Right lung (tissue), 10 donors: Measurements from ENCODE around the gene RPRD1A. TPM values are rescaled to one million over a fixed set of nuclear protein-coding genes. Genes with fewer than 3 reads are reported as not detected.
"Not testable (repeated sequence)": the region's sequence is repeated elsewhere in the genome, so short reads cannot be mapped to it uniquely, and the experiment has no call there.

Experiments
- DNase-seq, 2 donors: peaks; one replicate each; pipeline ENCODE4 v3.0.0-alpha.2; 2013
- long read RNA-seq, 8 donors: transcript quantifications; one replicate each; lab custom pipeline, GENCODE V29; 2026
- polyA plus RNA-seq, 5 donors: library from polyadenylated mRNA; unstranded; fragments of 120-200 nt; gene quantifications; one replicate each; pipeline versions ENCODE4 v1.2.1 to v1.2.3, GENCODE V29; 2013; ENCODE audit warnings: inconsistent platforms in 1 of 5, low replicate concordance in 1 of 5; ENCODE audit not compliant: insufficient read length in 5 of 5, insufficient read depth in 1 of 5

RPRD1A gene, protein sequence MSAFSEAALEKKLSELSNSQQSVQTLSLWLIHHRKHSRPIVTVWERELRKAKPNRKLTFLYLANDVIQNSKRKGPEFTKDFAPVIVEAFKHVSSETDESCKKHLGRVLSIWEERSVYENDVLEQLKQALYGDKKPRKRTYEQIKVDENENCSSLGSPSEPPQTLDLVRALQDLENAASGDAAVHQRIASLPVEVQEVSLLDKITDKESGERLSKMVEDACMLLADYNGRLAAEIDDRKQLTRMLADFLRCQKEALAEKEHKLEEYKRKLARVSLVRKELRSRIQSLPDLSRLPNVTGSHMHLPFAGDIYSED
- polyA plus RNA-seq = 10 to 100 TPM; 46.3 to 70.2 (median 59.6) TPM
- long read RNA-seq, donor 1, full-length matches to known transcripts = 10 of 20 reads
- long read RNA-seq, donor 1, partial matches to known transcripts = 10 of 20 reads
- long read RNA-seq, donor 1, other reads (novel, unspliced or antisense) = 0 of 20 reads
- long read RNA-seq, donor 2, full-length matches to known transcripts = 4 of 11 reads
- long read RNA-seq, donor 2, partial matches to known transcripts = 7 of 11 reads
- long read RNA-seq, donor 2, other reads (novel, unspliced or antisense) = 0 of 11 reads
- long read RNA-seq, donor 3, full-length matches to known transcripts = 12 of 12 reads
- long read RNA-seq, donor 3, partial matches to known transcripts = 0 of 12 reads
- long read RNA-seq, donor 3, other reads (novel, unspliced or antisense) = 0 of 12 reads
- long read RNA-seq, donor 4, full-length matches to known transcripts = 10 of 10 reads
- long read RNA-seq, donor 4, partial matches to known transcripts = 0 of 10 reads
- long read RNA-seq, donor 4, other reads (novel, unspliced or antisense) = 0 of 10 reads
- long read RNA-seq, donor 5, full-length matches to known transcripts = 18 of 27 reads
- long read RNA-seq, donor 5, partial matches to known transcripts = 9 of 27 reads
- long read RNA-seq, donor 5, other reads (novel, unspliced or antisense) = 0 of 27 reads
- long read RNA-seq, donor 6, full-length matches to known transcripts = 17 of 22 reads
- long read RNA-seq, donor 6, partial matches to known transcripts = 5 of 22 reads
- long read RNA-seq, donor 6, other reads (novel, unspliced or antisense) = 0 of 22 reads
- long read RNA-seq, donor 7, full-length matches to known transcripts = 13 of 19 reads
- long read RNA-seq, donor 7, partial matches to known transcripts = 6 of 19 reads
- long read RNA-seq, donor 7, other reads (novel, unspliced or antisense) = 0 of 19 reads
- long read RNA-seq, donor 8, full-length matches to known transcripts = 6 of 6 reads
- long read RNA-seq, donor 8, partial matches to known transcripts = 0 of 6 reads
- long read RNA-seq, donor 8, other reads (novel, unspliced or antisense) = 0 of 6 reads

DNA sequence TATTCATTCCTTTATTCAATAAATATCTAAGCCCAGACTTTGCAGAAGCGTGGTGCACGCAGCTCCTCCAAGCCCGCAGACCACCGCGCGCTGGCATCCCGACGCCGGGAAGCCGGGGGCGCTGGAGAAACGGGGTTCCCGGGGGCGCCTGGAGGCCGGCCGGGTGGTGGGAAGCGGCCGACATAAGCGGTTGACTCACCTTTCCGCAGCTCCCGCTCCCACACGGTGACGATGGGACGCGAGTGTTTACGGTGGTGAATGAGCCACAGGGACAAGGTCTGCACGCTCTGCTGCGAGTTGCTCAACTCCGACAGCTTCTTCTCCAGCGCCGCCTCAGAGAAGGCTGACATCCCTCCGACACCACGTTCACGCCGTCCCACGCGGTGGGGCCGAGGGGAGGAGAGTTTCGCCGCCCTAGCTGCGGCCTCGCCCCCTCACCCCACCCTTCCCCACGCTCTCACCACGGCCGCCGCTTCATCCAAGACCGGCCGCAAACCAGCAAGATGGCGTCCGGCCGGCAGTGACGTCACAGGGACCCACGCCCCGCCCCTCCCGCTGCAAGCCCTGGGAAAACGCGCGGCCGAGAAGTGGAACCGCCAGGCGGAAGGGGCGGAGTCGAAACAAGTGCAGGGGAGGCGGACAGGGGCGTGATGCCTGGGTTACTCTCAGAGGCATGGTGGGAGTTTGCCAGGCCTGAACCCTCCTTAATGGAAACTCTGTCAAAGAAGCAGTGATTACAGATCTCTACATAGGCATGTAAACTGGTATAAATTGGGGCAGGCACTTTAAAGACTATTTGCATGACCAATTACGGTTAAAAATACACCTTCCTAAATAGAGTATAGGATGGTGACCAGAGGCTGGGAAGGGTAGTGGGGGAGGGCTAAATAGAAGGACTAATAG lies at the start of gene RPRD1A:
RPRD1A (minus strand) TSS at position 505 of the 903 bp plus-strand sequence; CDS start at position 350, 155 bp downstream.
- DNase-seq = peak; percentile 89 to 92

DNA sequence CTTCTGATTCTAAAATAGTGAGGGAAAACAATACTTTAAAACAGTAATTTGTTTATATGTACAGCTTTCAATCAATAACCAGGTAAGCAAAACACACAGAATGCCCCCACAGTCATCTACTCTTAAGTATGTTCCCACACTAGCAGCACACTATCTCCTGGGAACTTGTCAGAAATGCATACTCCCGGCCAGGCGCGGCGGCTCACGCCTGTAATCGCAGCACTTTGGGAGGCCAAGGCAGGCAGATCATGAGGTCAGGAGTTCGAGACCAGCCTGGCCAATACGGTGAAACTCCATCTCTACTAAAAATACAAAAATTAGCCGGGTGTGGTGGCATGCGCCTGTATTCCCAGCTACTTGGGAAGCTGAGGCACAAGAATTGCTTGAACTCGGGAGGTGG lies 49.4 kb upstream of the RPRD1A start:
- DNase-seq = not testable (repeated sequence)

- DNase-seq = no peak
Measured at GRCh38 chr18:36114738-36115137, 47.4 kb upstream of the RPRD1A start.

- DNase-seq = no peak
Measured at GRCh38 chr18:36114251-36114650, 46.9 kb upstream of the RPRD1A start.

DNA sequence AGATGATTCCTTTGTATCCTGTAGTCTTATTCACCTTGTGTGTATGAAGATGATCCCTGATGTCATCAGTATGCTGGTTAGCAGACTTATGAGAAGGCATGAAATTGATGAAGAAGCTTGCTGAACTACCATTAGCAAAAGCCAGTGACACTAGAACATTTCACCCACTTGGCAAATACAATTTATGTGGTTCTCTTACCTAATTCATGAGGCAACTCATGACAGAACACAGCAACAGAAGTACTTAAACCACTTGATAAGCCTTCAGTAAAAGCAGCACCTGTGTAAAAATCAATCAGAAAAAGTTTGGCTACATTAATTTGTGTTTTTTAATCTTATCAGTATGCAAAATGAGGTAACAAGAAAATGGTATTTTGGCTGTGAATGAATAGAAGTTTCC lies 44.9 kb upstream of the RPRD1A start:
- no peak for DNase-seq

- no peak for DNase-seq
Measured at GRCh38 chr18:36109737-36110136, 42.4 kb upstream of the RPRD1A start.

- no peak for DNase-seq
Measured at GRCh38 chr18:36108601-36109000, 41.2 kb upstream of the RPRD1A start.

DNA sequence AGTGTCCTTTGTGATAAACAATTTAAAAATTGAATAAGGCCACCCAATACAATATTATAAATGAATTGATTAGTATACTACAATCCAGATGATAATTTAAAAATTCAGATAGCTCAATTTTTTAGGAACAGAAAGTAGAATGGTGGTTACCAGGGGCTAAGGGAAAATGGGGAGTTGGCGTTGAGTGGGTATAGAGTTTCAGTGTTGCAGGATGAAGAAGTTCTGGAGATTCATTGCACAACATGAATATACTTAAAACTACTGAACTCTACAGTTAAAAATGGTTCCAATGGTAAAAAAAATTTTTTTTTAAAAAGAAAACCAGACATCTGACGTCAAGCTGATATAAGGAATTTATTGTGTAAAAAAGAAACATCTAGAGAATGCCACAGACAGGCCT lies 40.8 kb upstream of the RPRD1A start:
- DNase-seq = no peak

- DNase-seq = no peak
Measured at GRCh38 chr18:36107477-36107876, 40.1 kb upstream of the RPRD1A start.

- DNase-seq = no peak
Measured at GRCh38 chr18:36104749-36105148, 37.4 kb upstream of the RPRD1A start.

GRCh38 chr18:36101943-36102342 lies 34.6 kb upstream of the RPRD1A start:
- DNase-seq = no peak

- DNase-seq = no peak
Measured at GRCh38 chr18:36099311-36099710, 32.0 kb upstream of the RPRD1A start.

DNA sequence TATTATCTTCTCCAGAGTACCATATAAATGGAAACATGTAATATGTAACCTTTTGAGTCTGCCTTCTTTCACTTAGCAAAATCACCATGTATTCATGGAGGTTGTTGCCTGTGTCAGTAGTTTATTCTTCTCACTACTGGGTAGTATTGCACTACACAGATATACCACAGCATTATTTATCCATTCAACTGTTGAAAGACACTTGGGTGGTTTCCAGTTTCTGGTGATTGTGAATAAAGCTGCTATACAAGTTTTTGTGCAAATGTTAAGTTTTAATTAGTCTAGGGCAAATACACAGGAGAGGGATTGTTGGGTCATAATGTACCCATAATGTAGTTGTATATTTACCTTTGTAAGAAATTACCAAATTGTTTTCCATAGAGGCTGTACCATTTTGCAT lies 29.6 kb upstream of the RPRD1A start:
- DNase-seq = no peak

GRCh38 chr18:36095936-36096519 lies 28.7 kb upstream of the RPRD1A start:
- peak in 1 of 2 donors; percentile 12 for DNase-seq

- no peak for DNase-seq
Measured at GRCh38 chr18:36094431-36094830, 27.1 kb upstream of the RPRD1A start.

DNA sequence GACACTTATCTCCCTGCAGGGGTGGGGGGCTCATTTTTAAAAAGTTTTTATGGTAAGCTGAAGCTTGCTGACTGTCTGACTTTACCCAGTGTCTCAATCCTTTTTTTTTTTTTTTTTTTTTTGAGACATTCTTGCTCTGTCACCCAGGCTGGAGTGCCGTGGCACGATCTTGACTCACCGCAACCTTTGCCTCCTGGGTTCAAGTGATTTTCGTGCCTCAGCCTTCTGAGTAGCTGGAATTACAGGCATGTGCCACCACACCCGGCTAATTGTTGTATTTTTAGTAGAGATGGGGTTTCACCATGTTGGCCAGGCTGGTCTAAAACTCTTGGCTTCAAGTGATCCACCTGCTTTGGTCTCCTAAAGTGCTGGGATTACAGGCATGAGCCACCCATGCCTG lies 24.8 kb upstream of the RPRD1A start:
- not testable (repeated sequence) for DNase-seq

- DNase-seq = no peak
Measured at GRCh38 chr18:36089001-36089400, 21.6 kb upstream of the RPRD1A start.

GRCh38 chr18:36088256-36088655 lies 20.9 kb upstream of the RPRD1A start:
- no peak for DNase-seq

DNA sequence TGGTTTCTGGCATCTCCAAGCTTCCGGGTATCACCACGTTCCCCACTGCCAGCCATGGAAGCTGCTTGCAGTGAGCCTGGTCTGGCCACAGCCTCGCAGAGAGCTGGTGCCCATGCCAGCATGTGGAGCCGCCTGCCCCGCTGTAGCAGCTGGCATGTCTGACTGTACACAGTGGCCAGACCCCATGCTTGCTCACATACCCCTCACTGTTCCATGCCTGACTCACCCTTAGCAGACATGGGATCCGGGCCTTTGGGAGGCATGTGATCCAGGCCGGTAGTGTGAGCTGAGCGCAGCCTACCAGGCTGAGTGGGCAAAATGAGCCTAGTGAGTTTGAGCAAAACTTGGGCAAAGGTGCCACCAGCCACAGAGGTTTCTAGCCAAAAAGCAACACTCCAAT lies 18.8 kb upstream of the RPRD1A start:
- DNase-seq = no peak

GRCh38 chr18:36085195-36085594 lies 17.8 kb upstream of the RPRD1A start:
- DNase-seq = no peak
